SK-N-SH (cell line): ENCODE measurements around the gene OR2T27.

Experiments
- CHD2 ChIP-seq: fragments of 150-350 bp; IDR thresholded peaks from 2 replicates; pipeline ENCODE4 v1.6.1; 2018; ENCODE audit warnings: low read length; ENCODE audit not compliant: partially characterized antibody
- EP300 ChIP-seq, 2 experiments: IDR thresholded peaks; 2 replicates each; pipeline versions ENCODE4 v1.4.0 to v1.6.1; 2012; ENCODE audit warnings: borderline replicate concordance in 1 of 2, low read depth in 1 of 2, low read length in 1 of 2
- EZH2phosphoT487 ChIP-seq: fragments of 200-600 bp; sonication (generic); IDR thresholded peaks from 2 replicates; pipeline ENCODE4 v1.6.1; 2017; ENCODE audit warnings: low read depth, mixed run types, mild to moderate bottlenecking, antibody characterized with exemption, moderate library complexity, borderline replicate concordance
- GABPA ChIP-seq: IDR thresholded peaks from 2 replicates; pipeline ENCODE4 v1.4.0; 2012; ENCODE audit warnings: low read depth, mild to moderate bottlenecking
- GATA2 ChIP-seq: sonication (generic); formaldehyde crosslinking; IDR thresholded peaks from 2 replicates; pipeline ENCODE4 v1.5.0; 2020; ENCODE audit warnings: mild to moderate bottlenecking, missing genetic modification reagents
- JUND ChIP-seq: IDR thresholded peaks from 2 replicates; pipeline ENCODE4 v1.4.0; 2012
- MXI1 ChIP-seq: IDR thresholded peaks from 2 replicates; pipeline ENCODE4 v1.6.1; 2012; ENCODE audit warnings: mild to moderate bottlenecking, low read depth, low read length, improper control_type of control experiment
- POLR2AphosphoS5 ChIP-seq: IDR thresholded peaks from 2 replicates; pipeline ENCODE4 v1.6.1; 2012; ENCODE audit warnings: low read depth, low read length
- RAD21 ChIP-seq: IDR thresholded peaks from 2 replicates; pipeline ENCODE4 v1.6.1; 2012; ENCODE audit warnings: mild to moderate bottlenecking, low read length
- TAF1 ChIP-seq: IDR thresholded peaks from 2 replicates; pipeline ENCODE4 v1.6.1; 2012; ENCODE audit warnings: low read depth, mild to moderate bottlenecking, low read length, moderate library complexity, borderline replicate concordance
- TEAD4 ChIP-seq: IDR thresholded peaks from 2 replicates; pipeline ENCODE4 v1.4.0; 2012; ENCODE audit warnings: mild to moderate bottlenecking, borderline replicate concordance; ENCODE audit not compliant: insufficient read depth
- TF ChIP-seq, protein P1 (sequence below): fragments of 200-600 bp; sonication (generic); IDR thresholded peaks from 2 replicates; pipeline ENCODE4 v1.6.1; 2017; ENCODE audit warnings: antibody characterized with exemption, mild to moderate bottlenecking, moderate library complexity
- TF ChIP-seq, protein P2 (sequence below): IDR thresholded peaks from 2 replicates; pipeline ENCODE4 v1.6.1; 2012; ENCODE audit warnings: mild to moderate bottlenecking, low read depth, low read length, moderate library complexity

DNA sequence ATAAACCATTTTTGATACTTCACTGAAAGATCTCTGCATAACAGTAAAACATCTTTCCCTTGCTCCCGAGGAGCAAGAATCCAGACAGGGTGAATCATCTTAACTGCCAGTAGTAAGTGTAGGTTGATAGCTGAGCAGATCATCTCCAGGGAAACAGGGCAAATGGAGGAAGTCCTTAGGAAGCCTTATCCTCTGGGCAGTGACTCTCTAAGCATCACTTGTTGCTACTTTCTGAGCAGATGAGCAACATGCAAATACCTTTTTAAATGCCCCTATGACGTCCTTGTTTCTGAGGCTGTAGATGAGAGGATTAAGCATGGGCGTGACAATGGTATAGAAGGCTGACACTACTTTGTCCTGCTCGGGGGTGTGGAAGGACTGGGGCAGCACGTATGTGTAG lies 29.4 kb downstream of the OR2T27 start:
- TF ChIP-seq GATA2 (CRISPR knock-in tag) (no peak), JUND (no peak), POLR2AphosphoS5 (no peak), TAF1 (no peak), RAD21 (no peak), MXI1 (no peak), EP300 (IDR thresholded peaks at IDR 0.05; ENCODE audit: borderline replicate concordance in 1 of 2, low read depth in 1 of 2, low read length in 1 of 2) (no peak), TEAD4 (no peak), CHD2 (no peak), EZH2phosphoT487 (no peak), GABPA (no peak)
- TF ChIP-seq, protein P1, sequence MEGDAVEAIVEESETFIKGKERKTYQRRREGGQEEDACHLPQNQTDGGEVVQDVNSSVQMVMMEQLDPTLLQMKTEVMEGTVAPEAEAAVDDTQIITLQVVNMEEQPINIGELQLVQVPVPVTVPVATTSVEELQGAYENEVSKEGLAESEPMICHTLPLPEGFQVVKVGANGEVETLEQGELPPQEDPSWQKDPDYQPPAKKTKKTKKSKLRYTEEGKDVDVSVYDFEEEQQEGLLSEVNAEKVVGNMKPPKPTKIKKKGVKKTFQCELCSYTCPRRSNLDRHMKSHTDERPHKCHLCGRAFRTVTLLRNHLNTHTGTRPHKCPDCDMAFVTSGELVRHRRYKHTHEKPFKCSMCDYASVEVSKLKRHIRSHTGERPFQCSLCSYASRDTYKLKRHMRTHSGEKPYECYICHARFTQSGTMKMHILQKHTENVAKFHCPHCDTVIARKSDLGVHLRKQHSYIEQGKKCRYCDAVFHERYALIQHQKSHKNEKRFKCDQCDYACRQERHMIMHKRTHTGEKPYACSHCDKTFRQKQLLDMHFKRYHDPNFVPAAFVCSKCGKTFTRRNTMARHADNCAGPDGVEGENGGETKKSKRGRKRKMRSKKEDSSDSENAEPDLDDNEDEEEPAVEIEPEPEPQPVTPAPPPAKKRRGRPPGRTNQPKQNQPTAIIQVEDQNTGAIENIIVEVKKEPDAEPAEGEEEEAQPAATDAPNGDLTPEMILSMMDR = no peak
- TF ChIP-seq, protein P2, sequence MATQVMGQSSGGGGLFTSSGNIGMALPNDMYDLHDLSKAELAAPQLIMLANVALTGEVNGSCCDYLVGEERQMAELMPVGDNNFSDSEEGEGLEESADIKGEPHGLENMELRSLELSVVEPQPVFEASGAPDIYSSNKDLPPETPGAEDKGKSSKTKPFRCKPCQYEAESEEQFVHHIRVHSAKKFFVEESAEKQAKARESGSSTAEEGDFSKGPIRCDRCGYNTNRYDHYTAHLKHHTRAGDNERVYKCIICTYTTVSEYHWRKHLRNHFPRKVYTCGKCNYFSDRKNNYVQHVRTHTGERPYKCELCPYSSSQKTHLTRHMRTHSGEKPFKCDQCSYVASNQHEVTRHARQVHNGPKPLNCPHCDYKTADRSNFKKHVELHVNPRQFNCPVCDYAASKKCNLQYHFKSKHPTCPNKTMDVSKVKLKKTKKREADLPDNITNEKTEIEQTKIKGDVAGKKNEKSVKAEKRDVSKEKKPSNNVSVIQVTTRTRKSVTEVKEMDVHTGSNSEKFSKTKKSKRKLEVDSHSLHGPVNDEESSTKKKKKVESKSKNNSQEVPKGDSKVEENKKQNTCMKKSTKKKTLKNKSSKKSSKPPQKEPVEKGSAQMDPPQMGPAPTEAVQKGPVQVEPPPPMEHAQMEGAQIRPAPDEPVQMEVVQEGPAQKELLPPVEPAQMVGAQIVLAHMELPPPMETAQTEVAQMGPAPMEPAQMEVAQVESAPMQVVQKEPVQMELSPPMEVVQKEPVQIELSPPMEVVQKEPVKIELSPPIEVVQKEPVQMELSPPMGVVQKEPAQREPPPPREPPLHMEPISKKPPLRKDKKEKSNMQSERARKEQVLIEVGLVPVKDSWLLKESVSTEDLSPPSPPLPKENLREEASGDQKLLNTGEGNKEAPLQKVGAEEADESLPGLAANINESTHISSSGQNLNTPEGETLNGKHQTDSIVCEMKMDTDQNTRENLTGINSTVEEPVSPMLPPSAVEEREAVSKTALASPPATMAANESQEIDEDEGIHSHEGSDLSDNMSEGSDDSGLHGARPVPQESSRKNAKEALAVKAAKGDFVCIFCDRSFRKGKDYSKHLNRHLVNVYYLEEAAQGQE = no peak
